GM19193 (cell line): Measurements from ENCODE around the gene HEPACAM2.

Source experiments
- POLR2A ChIP-seq: IDR thresholded peaks from 4 replicates; pipeline ENCODE4 v1.6.1; 2011; ENCODE audit not compliant: insufficient read depth, insufficient read length; ENCODE audit errors: extremely low read depth

The HEPACAM2 gene

GRCh38 chr7:93142127-93142526 lies 84.1 kb downstream of the HEPACAM2 start:
- TF ChIP-seq POLR2A = no peak

- no peak for TF ChIP-seq POLR2A
These were observed 85.6 kb downstream of the HEPACAM2 start for GRCh38 chr7:93140582-93141191.

DNA sequence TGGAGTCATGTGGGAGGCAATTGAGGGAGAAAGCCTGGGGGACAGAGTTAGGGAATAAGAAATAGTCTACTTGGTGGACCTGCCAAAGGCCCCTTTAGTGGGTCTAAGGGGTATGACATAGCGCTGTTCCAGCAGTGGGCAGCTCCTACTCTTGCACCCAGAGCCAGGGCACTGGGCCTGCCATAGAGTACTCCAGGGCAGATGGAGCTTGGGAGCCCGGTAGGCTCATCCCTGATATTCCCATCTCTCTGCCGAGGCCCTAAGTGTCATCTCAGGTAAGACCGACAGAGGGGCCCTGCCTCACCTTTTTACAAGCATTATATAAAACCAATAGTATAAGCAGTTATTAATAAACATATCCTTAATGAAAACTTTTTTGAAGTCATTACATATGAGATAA lies 87.7 kb downstream of the HEPACAM2 start:
- TF ChIP-seq POLR2A = no peak
